PFSK-1 (cell line): ENCODE results near the gene NSUN2.

Experiments
- FOXP2 ChIP-seq: optimal IDR thresholded peaks from 2 replicates; pipeline ENCODE3; 2011; ENCODE audit warnings: borderline replicate concordance, control low read depth, inconsistent platforms; ENCODE audit not compliant: insufficient read depth; ENCODE audit errors: extremely low read length, extremely low read depth
- POLR2AphosphoS5 ChIP-seq: IDR thresholded peaks from 2 replicates; pipeline ENCODE4 v1.6.1; 2012; ENCODE audit warnings: low read depth, mild to moderate bottlenecking, control low read depth, low read length, moderate library complexity
- SIN3A ChIP-seq: IDR thresholded peaks from 2 replicates; pipeline ENCODE4 v1.6.1; 2012; ENCODE audit warnings: mild to moderate bottlenecking, low read length, moderate library complexity, borderline replicate concordance; ENCODE audit not compliant: insufficient read depth
- TAF1 ChIP-seq: IDR thresholded peaks from 2 replicates; pipeline ENCODE4 v1.6.1; 2012; ENCODE audit warnings: low read length, control low read depth, borderline replicate concordance; ENCODE audit not compliant: insufficient read depth
- TF ChIP-seq, protein P1 (sequence below), 2 experiments: IDR thresholded peaks; 2 replicates each; pipeline versions ENCODE4 v1.6.1 to v1.8.0; 2011 to 2012; ENCODE audit warnings: low read depth in 2 of 2, low read length in 2 of 2, control low read depth in 1 of 2, inconsistent platforms in 1 of 2, mild to moderate bottlenecking in 1 of 2, moderate library complexity in 1 of 2; ENCODE audit not compliant: insufficient read depth in 1 of 2

The NSUN2 gene

DNA sequence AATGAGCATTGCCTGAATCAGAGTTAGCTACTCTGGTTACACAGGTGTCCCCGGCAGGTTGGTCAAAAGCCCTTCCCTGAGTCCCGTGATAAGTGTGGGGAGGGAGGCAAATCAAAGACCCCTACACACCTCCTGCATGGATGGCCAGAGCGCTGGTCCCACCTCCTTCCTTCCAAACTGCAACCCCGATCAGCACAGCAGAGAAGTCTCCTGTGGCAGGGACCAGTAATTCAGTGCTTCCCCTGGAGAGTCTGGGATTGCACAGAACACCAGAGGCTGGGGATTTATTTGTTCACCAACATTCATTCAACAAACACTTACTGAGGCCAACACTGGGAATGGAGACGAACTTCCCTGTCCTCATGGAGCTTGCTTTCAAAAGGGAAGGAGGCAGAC lies 46.2 kb downstream of the NSUN2 start:
- TF ChIP-seq SIN3A (no peak), FOXP2 (no peak), TAF1 (no peak), POLR2AphosphoS5 (no peak)
- TF ChIP-seq, protein P1, sequence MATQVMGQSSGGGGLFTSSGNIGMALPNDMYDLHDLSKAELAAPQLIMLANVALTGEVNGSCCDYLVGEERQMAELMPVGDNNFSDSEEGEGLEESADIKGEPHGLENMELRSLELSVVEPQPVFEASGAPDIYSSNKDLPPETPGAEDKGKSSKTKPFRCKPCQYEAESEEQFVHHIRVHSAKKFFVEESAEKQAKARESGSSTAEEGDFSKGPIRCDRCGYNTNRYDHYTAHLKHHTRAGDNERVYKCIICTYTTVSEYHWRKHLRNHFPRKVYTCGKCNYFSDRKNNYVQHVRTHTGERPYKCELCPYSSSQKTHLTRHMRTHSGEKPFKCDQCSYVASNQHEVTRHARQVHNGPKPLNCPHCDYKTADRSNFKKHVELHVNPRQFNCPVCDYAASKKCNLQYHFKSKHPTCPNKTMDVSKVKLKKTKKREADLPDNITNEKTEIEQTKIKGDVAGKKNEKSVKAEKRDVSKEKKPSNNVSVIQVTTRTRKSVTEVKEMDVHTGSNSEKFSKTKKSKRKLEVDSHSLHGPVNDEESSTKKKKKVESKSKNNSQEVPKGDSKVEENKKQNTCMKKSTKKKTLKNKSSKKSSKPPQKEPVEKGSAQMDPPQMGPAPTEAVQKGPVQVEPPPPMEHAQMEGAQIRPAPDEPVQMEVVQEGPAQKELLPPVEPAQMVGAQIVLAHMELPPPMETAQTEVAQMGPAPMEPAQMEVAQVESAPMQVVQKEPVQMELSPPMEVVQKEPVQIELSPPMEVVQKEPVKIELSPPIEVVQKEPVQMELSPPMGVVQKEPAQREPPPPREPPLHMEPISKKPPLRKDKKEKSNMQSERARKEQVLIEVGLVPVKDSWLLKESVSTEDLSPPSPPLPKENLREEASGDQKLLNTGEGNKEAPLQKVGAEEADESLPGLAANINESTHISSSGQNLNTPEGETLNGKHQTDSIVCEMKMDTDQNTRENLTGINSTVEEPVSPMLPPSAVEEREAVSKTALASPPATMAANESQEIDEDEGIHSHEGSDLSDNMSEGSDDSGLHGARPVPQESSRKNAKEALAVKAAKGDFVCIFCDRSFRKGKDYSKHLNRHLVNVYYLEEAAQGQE (IDR thresholded peaks at IDR 0.05; ENCODE audit: insufficient read depth in 1 of 2, low read depth in 2 of 2, low read length in 2 of 2) = no peak

DNA sequence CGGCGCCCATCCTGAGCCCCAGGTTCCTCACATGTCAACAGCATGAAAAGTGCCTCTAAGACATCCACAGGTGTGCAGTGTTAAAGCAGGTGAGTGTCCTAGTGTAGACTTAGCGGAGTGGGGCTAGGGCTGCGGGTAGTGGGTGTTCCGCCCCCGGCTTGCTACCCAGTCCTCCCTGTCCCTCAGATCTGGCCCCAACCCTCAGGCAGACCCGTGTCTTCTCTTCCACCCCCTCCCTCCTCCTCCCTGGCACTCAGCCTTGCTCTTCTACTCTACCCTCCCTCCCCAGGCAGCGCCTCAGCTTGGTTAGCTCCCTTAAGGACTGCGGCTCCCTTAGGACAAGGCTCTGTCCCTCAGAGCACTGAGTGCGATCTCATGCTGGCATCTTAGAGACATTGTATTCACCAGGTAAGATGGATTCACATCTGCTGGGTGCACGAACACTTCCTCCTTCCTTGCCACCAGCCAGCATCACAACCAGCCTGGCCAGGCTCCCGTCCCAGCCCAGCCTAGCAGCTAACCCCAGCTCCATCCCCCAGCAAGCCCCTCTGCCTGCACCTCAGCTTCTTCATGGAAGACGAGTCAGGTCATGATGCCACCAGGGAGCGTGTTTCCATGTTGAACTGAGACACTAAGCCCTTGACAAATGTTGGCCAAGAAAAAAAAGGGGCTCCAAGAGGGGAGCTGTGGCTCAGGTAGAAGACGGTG lies 46.8 kb downstream of the NSUN2 start:
- TF ChIP-seq FOXP2 (no peak), TAF1 (no peak), POLR2AphosphoS5 (no peak), SIN3A (no peak)
- TF ChIP-seq, protein P1 (IDR thresholded peaks at IDR 0.05; ENCODE audit: insufficient read depth in 1 of 2, low read depth in 2 of 2, low read length in 2 of 2) = no peak

DNA sequence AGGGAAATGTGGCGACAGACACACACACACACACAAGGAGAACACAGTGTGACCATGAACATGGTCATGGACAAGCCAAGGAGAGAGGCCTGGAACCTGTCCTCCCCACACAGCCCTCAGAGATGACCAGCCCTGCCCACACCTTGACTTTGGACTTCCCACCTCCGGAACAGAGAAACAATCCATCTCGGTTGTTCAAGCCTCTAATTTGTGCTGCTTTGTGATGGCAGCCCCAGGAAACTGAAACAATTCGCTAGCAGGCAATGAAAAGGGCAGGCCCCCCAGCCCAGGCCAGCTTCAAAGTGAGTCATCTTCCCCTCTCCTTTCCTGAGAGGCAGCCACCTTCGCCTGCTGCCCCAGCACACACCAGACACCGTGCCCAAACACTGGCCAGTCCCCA lies 47.7 kb downstream of the NSUN2 start:
- no peak for TF ChIP-seq POLR2AphosphoS5
- TF ChIP-seq FOXP2 = no peak
- no peak for TF ChIP-seq SIN3A
- no peak for TF ChIP-seq TAF1
- TF ChIP-seq, protein P1 (IDR thresholded peaks at IDR 0.05; ENCODE audit: insufficient read depth in 1 of 2, low read depth in 2 of 2, low read length in 2 of 2) = no peak

DNA sequence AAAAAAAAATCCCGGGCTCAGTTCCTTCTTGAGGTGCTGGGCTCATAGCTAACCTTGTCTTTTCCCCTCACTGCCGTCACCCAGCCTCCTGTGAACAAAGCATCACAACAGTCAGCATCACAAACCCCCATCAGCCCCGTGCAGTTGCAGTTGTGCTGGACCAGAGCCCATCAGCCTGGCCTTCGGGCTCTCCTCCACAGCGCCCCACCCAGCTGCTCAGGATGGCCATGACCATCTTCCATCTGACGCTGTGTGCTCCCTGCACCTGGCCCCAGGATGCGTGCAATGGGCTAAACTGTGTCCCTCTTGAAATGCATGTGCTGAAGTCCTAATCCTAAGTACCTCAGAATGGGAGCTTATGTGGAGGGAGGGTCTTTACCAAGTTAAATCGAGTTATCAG lies 48.1 kb downstream of the NSUN2 start:
- TF ChIP-seq POLR2AphosphoS5 (no peak), TAF1 (no peak), FOXP2 (no peak), SIN3A (no peak)

DNA sequence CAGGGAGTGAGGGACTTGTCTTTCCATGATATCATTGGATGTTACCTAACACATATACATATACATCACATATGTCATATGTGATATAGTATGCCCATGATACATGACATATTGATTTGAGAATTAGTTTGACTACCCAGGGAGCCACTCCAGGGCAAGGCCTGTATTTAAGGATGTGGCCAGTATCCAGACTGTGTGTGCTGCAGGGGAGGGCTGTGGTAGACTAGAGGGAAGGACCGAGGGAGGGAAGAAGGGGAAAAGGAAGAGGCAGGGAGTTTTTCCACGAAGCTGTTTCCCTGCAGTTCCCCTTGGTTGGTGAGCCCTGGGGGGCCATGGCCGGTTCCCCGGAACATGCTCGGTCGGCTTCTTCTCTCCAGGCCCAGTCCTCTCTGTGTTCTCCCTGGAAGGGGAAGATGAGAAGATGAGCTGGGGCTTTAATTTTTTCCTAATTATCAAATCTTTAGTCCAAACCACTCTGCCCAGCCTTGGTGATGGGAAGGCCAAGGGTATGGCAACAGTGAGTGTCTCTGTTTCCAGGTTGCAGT lies 48.7 kb downstream of the NSUN2 start:
- TF ChIP-seq, protein P1 (IDR thresholded peaks at IDR 0.05; ENCODE audit: insufficient read depth in 1 of 2, low read depth in 2 of 2, low read length in 2 of 2) = no peak
- no peak for TF ChIP-seq FOXP2
- TF ChIP-seq TAF1 = no peak
- no peak for TF ChIP-seq POLR2AphosphoS5
- no peak for TF ChIP-seq SIN3A
